Measurements from ENCODE around the gene LAYN.

LAYN gene

GRCh38 chr11:111531136-111531535 lies 9.4 kb upstream of the LAYN start:
- no peak for DNase-seq (ENCODE audit: low spot score)

- no peak for DNase-seq (ENCODE audit: low spot score)
Observed at GRCh38 chr11:111531687-111532364, 8.7 kb upstream of the LAYN start.

GRCh38 chr11:111532365-111532709 lies 8.2 kb upstream of the LAYN start:
- DNase-seq (ENCODE audit: low spot score) = no peak

GRCh38 chr11:111535281-111535680 lies 5.2 kb upstream of the LAYN start:
- no peak for DNase-seq (ENCODE audit: low spot score)

GRCh38 chr11:111537336-111537860 lies 3.1 kb upstream of the LAYN start:
- no peak for DNase-seq (ENCODE audit: low spot score)

- DNase-seq (ENCODE audit: low spot score) = no peak
Observed at GRCh38 chr11:111538407-111539114, 2.0 kb upstream of the LAYN start.

GRCh38 chr11:111539426-111540113 lies 950 bp upstream of the LAYN start:
- DNase-seq (ENCODE audit: low spot score) = no peak

- no peak for DNase-seq (ENCODE audit: low spot score)
Observed at GRCh38 chr11:111540937-111541253, 375 bp downstream of the LAYN start.

GRCh38 chr11:111541254-111542061 lies 938 bp downstream of the LAYN start:
- no peak for DNase-seq (ENCODE audit: low spot score)

GRCh38 chr11:111542606-111543275 lies 2.2 kb downstream of the LAYN start:
- no peak for DNase-seq (ENCODE audit: low spot score)

- no peak for DNase-seq (ENCODE audit: low spot score)
Observed at GRCh38 chr11:111548525-111548924, 8.0 kb downstream of the LAYN start.

GRCh38 chr11:111549196-111549868 lies 8.8 kb downstream of the LAYN start:
- DNase-seq (ENCODE audit: low spot score) = no peak

- DNase-seq (ENCODE audit: low spot score) = no peak
Observed at GRCh38 chr11:111549869-111550203, 9.3 kb downstream of the LAYN start.

- DNase-seq (ENCODE audit: low spot score) = no peak
Observed at GRCh38 chr11:111550258-111550657, 9.7 kb downstream of the LAYN start.

GRCh38 chr11:111554532-111554931 lies 14.0 kb downstream of the LAYN start:
- DNase-seq (ENCODE audit: low spot score) = no peak

GRCh38 chr11:111555255-111555654 lies 14.7 kb downstream of the LAYN start:
- no peak for DNase-seq (ENCODE audit: low spot score)

- no peak for DNase-seq (ENCODE audit: low spot score)
Observed at GRCh38 chr11:111557425-111558111, 17.0 kb downstream of the LAYN start.

- DNase-seq (ENCODE audit: low spot score) = no peak
Observed at GRCh38 chr11:111559800-111560464, 19.4 kb downstream of the LAYN start.

- DNase-seq (ENCODE audit: low spot score) = no peak
Observed at GRCh38 chr11:111560800-111561199, 20.3 kb downstream of the LAYN start.

GRCh38 chr11:111561306-111561705 lies 20.8 kb downstream of the LAYN start:
- DNase-seq (ENCODE audit: low spot score) = no peak

Data from CD4-positive, alpha-beta T cell treated with Interleukin-6 at 100 ng/mL for 8 hours (primary cell).